Esophagus mucosa (tissue), 1 donor: ENCODE data around the gene RAB11FIP4. TPM values are rescaled to one million over a fixed set of nuclear protein-coding genes. Genes with fewer than 3 reads are reported as not detected.
A peak's percentile ranks its signal among the peaks of the same experiment; 100 is the strongest.

Source experiments
- ATAC-seq: fragments of 200-7000 bp; cut with Tn5 transposase; one replicate; pipeline ENCODE4 v1.9.1; 2020
- total RNA-seq: library from RNA; stranded (reverse); gene quantifications from one replicate; pipeline ENCODE4 v1.2.4, GENCODE V29; 2023
- donor health status: DM: yes; HTN: yes; CAD: no.

Gene RAB11FIP4
- total RNA-seq, 1 donor from 2014 or later = 10.3 TPM

DNA sequence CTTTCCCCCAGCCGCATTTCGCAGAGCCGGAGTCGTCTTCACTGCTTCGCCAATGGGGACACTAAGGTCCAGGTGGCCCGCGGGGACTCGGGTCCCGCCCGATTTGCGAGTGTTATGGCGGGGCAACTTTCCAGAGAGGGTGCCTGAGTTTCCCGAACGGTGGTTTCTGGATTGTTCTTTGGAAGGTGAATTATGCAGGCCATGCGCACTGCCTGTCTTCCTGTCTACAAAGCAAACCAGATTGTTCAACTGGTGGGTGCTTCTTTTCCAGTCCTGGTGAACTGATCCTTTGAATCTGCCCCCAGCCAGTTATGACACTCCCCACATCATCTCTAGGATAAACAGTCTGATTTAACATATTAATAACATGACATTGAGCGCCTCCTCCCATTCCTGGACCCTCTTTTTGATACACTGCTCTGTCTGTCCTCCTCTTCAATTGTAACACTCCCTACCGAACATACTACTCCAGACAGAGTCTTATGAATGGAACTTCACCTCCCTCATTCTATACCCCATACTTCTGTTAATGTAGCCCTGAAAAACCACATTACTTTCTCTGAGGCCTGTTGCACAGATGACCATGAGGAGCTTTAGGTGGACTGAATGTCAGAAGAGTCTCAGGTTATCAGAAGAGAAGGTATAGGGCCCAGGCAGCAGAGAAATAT, 159.0 kb downstream of the RAB11FIP4 start:
- ATAC-seq = no peak

DNA sequence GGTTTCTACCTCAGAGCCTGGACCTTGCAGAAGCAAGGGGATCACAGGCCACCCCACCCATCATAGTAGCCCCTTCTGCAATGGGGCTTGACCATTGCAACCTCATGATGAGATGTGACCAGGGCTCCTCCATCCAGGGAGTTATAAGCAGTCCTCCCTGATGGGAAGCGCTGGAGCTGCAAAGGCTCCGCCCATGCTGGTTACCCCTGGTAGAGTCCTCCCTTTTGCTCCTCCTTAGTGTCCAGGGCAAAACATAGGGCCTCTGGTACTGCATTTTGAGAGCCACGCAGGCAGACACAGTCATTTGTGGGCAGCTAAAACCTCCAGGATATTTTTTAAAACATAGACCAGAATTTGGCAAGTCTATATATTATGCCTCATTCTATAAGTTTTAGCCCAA, 161.1 kb downstream of the RAB11FIP4 start:
- ATAC-seq = no peak

DNA sequence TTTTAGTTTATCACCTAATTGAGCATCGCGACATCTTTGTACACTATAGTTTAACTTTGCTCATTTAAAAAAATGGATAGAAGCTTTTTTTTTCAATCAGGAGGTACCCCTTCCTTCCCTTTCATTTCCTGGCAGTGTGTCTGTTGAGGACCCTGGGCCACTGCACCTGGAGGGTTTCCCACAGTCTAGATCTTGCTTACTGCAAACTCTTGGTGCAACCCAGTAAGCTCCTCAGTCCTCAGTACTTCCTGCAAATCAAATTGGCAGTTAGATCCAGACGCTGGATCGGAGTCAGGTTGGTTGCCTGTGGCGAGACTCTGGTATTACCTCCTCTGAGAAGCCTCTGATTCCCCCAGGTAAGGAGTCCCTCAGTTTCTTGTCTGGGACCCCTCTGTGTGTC, 162.0 kb downstream of the RAB11FIP4 start:
- ATAC-seq = no peak

DNA sequence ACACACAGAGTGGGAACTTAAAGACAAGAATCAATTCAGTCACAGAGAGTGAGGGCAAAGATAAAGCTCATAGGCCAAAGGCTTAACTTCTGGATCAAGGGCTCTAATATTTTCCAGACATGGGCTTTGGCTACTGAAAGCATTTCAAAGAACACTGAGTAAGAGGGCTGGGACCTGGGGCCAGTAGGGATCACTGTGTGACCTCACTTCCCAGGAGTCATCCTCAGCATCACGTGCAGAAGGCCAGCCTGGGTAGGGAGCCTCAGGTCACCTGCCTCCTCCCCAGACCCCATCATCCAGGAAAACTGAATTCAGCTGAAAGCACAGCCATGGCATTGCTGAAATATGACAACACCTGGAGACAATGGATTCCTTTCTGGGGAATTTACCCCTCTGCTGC, 163.5 kb downstream of the RAB11FIP4 start:
- no peak for ATAC-seq

DNA sequence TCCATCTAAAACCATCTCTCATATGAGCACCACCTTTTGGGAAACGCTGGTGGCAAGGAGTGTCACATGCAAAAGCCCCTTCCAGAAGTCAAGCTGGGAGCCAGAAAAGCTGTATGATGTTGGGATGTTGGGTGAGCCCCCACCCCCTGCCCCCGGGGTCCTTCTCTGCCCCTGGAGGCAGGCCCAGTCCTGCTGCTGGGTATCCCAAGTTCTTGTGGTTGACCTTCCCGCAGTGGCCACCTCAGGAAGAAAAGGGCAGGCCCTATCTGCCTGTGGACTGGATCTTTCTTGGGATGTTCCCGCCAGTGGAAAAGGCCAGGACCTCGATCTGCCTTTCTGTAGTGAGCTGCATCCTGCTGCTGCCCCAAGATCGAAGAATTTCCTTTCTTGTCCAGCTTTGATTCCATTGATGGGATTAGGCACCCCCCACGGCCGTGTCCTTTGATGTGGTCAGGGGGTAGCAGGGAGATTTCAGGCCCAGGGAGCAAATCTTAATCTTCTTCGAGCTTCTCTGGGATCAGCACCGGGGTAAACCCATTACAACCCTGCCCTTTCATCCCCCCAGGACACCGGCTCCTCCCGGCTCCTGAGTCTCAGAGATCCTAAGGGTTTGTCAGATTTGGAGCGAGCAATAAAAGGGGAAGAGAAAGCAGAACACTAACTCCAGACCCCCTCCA, 165.6 kb downstream of the RAB11FIP4 start:
- no peak for ATAC-seq

DNA sequence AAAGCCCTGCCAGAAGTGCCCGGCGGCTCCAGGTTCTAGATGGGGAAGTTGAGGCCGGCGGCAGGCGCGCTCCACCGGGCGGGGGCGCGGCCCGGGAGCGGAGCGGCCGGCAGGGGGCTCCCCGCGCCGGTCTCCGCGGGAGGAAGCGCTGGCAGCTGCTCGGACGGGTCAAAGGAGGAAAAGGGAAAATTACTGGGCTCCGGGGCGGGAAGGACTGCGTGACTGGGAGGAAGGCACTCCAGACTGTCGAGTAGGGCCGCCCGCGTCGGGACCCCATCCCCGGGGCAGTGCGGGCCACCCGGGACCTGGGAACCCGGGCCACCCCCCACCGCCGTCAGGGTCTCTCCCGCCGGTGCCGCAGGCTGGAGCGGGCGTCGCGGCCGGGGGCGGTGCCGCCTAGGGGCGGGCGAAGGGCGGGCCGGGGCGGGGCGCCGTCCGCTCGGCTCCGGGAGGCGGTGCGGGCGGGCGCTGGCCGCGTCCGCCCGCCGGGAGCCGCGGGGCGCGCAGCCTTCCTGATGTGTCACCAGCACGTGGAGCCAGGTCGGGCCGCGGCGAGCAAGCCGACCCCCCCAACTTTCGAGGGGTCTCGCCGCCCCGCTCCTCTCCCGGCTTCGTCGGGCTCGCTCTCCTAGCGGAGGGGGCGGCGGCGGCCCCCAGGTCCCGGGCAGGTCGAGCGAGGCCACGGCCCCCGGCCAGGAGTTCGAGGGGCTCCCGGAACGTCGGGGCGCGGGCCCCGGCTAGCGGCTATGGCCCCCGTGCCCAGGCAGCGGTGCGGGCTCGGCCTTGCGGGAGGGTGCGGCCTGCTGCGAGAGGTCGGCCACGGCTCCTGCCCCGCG, 167.5 kb downstream of the RAB11FIP4 start:
- ATAC-seq = peak; percentile 86

DNA sequence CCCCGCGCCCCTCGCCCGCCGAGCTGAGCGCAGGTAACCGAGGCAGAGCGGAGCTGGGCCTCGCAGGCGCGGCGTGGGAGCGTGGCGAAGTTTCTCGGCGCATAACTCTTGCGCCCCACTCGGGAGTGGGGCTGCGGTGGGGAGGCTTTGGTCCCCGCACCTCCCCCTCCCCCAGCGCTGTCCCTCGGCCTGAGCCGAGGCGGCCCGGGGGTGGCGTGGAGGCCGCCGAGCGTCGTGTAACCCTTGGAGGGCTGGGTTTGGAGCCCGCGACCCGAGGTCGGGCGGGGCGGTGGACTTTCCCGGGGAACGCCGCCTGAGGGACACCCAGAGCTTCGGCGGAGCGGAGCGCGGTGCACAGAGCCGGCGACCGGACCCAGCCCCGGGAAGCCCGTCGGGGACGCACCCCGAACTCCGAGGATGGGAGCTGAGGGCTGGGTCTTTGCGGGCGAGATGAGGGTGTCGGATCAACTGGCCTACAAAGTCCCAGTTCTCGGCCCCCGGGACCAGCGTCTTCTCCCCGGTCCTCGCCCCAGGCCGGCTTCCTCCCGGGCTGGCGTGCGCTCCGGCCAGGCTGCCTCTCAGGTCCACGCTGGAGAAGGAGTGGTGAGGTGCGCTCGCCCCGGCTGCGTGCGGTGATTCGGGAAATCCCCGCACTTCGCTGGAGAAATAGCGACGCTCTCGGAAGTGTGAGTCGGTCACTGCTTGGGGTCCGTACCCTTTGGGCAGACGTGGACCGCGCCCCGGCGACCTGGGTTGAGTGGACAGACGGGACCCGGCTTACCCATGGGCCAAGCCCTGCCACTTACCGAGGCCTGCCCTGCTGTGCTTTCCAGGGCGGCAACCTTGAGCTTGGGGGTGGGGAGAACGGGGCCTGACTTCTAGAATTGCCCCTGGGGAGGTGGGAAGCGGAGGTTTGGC, 168.4 kb downstream of the RAB11FIP4 start:
- peak; percentile 39 for ATAC-seq

DNA sequence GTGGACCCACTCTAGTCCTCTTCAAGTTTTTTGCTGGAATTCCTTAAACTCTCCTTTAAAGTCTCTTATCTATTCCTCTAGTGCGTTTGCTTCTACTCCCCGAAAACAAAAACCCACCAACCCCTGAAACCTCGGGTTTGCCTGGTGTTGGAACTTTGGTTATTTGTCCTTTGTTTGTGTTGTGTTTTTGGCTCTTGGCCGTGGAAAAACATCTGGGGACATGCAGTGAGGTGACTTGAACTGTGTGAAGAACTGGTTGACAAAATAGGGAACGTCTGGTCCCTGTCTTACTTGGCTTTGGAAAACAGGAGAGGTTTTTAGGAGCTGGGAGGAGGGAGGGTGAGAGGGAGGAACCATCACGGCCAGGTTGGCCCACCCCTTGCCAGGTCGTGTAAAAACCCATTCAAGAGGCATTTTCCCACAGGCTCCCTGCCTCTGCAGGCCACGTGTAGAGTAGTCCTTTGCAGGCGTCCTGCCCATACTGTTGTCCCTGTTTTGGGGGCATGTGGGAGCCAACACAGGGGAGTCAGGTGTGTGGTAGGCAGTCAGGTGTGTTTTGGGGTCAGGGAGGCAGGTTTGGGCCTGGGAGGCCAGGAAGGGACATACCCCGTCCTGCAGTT, 169.3 kb downstream of the RAB11FIP4 start:
- peak; percentile 23 for ATAC-seq

DNA sequence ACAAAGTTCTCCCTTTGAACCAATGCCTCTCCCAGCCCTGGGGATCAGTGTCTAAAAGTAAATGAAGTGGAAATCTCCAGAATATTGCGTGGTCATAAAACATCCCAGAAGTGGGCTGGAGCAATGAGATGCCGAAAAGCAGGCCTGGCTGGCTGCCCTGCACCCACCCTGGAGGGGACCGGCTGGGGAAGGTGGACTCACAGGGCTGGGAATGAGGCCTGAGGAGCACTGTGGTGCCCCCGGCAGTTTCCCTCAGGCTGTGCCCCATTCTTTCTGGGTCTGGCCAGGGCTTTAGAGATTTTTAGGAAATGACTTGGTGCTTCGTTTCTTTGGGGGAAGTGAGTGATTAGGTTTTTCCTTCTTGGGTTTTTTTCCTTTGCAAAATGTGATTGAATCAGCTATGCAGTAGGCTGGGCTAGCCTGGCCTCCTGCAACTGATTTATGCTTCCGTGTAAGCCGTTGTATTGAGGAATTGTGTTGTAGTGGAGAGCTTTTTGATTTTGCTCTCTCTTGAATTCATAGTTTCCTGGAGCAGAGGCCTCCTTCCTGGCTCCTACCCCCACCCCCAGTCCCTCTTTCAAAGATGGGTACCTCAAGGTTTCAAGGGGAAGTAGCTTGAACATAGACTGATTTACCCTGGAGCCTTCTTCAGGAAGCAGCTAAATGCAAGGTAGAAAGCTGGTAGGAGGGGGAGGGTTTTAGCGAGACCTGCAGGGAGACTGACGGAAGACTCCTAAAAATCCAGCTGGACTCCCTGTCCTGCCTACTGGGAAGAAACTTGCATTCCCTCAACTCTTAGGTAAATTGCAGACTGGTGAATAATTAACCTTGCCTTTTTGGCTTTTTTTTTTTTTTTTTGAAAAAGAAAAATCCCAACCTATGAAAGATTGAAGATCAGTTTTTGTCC, 170.2 kb downstream of the RAB11FIP4 start:
- no peak for ATAC-seq

DNA sequence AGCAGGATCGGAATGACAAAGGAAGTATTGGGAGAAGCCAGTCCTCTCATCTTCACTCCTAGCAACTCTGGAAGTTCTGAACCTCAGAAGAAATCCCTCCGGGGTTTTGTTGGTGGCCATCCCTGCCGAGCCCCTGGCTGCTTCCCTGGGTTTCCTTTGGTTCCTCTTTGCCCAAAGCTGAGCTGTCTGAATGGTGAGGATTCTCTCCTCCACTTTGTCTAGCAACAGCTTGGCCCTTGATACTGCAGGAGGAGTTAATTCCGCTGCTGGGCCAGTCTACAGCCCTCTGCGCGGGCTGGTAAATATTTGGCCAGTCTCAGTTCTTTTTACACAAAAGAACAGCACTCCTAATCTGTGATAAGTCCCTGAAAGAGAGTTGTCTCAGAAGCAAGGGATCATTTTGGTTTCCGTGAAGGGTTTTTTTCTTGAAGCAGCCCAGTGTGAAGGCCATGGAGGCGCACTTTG, 170.9 kb downstream of the RAB11FIP4 start:
- ATAC-seq = no peak

DNA sequence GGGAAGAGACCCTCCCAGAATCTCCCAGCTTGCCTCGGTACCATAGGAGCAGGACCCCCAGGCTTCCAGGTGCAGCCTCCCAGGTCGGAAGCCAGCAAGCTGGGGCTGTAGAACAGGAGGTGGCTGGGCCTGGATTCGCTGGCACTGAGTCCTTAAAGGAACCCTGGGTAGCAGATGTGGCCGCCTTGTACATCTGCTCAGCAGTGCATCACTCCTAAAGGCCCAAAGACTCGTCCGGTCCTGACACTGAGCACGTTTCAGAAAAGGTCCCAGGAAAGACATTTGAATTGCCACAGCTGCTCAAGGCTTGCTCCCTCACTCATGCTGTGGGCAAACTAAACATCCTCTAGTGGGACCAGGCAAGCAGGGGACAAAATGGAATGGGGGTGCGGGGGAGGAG, 172.8 kb downstream of the RAB11FIP4 start:
- ATAC-seq = no peak

DNA sequence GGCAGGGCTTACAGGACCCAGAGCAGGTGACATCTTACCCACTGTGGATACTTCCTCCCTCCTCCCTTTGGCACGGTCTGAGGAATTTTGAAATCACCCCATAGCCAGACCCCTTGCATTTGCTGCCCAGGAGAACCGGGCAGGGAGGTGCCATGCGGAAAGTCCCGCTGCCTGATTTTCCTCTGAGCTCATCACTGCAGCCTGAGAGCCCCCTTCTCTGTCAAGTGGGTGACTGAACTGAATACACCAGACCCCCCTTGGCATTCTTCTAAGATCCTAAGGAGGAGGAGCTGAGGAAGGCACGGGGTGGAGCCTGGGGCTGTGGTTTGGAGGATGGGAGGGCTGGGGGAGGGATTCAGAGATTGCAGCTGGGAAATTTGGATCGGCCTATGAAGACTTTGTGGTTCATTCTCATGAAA, 173.4 kb downstream of the RAB11FIP4 start:
- ATAC-seq = no peak

DNA sequence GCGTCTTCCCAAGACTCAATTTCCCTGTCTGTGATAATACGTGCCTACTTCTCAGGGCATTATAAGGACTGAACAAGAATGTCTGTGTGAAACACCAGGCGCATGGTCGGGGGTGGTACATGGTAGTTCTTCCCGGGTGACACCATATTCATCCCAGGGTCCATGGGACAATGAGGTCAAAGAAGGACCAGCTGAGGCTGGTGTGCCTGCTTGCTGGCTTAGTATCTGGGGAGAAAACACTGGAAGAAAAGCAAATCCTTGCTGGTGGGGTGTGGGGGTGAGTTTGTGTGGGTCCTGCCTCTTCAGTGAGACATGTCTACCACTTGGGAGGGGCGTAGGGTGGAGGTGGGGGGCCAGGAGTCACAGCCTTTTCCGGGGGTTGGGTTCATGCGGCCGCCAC, 174.2 kb downstream of the RAB11FIP4 start:
- ATAC-seq = no peak

DNA sequence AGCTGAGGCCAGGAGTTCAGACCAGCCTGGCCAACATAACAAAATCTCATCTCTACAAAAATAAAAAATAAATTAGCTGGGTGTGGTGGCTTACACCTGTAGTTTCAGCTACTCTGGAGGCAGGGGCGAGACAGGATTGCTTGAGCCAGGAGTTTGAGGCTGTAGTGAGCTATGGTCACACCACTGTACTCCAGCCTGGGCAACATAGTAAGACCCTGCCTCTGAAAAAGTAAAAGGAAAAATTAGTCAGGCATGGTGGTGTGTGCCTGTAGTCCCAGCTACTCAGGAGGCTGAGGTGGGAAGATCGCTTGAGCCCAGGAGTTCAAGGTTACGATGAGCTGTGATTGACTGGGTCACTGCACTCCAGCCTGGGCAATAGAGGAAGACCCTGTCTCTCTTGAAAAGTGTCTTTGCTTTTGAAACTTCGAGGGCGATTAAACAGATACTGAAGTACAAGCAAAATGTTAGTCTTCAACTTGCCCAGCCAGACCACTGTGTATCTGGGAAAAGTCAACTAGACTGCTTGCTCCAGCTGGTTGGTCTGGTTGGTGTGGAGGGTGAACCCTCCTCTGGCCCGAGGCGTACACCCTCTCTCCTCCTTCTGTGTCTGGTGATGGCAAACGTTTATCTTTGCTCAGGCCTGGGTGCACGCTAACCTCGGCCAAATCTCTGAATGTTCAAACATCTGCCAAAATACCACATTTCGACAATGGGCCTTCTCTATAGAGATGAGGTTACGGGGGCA, 174.9 kb downstream of the RAB11FIP4 start:
- peak; percentile 31 for ATAC-seq

DNA sequence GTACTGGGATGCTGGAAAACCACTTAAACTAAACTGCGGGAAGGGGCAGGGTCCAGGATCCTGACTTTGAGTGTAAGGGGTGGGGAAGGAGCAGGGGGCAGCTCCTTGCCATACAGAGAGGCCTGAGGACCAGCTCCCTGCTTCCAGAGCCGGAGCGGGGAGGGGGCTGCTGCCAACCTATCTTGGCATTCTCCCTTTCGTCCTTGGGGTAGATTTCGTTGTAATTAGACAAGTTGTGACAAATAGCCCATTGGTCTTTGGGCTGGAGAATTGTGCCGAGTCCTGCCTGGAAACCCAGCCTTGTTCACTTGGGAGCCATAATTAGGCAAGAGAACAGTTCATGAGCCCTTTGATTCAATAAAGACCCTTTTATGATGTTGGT, 175.5 kb downstream of the RAB11FIP4 start:
- no peak for ATAC-seq

DNA sequence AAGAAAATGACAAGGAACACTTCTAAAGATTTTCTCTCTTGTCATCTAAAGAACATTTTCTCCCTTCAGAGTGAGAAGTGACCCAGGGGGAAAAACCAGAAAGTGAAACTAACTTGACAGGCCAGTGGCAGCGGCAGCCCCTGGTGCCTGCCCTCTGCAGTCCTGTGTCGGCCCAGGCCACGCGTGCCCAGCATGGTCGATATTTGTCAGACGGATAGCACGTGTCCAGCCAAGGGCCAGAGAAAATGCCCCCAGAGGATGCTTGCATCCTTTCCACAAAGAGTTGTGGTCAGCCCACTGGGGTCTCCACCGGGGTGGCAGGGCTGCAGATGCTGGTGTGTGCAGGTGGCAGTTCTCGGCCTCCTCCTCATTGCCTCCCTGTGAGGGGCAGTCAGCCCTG, 176.6 kb downstream of the RAB11FIP4 start:
- no peak for ATAC-seq

DNA sequence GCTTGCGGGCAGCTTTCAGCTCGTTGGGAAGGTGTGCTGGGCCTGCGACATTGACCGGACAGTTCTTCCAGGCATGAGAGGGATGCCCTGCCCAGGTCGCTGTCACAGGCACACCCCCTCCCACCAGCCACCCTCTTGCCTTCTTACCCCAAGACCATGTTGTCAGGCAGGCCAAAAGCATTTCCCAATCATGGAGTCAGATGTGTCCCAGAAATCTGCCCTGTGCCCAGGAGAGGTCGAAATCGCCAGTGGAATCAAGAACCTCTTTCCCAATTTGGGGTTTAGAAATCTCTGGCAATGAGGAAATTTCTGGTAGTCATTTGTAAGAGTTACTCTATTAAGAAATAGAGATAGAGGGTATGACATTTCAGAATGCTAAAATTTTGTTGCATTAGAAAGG, 177.1 kb downstream of the RAB11FIP4 start:
- ATAC-seq = no peak

DNA sequence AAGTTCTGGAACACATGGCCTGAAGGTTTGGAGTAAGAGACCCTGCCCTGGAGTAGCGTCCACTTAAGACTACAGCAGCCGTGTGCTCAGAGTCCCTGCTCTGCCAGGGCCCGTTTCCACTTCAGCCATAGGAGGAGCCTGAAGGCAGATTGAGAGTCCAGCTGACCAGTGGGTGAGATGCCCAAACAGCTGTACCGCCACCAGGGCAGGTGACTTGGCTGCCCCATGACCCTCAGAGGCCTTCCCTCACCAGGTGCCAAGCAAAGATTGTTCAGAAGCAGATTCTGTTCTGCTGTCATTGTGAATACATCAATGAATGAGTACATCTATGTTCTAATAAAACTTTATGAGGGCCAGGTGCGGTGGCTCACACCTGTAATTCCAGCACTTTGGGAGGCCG, 178.8 kb downstream of the RAB11FIP4 start:
- ATAC-seq = no peak

DNA sequence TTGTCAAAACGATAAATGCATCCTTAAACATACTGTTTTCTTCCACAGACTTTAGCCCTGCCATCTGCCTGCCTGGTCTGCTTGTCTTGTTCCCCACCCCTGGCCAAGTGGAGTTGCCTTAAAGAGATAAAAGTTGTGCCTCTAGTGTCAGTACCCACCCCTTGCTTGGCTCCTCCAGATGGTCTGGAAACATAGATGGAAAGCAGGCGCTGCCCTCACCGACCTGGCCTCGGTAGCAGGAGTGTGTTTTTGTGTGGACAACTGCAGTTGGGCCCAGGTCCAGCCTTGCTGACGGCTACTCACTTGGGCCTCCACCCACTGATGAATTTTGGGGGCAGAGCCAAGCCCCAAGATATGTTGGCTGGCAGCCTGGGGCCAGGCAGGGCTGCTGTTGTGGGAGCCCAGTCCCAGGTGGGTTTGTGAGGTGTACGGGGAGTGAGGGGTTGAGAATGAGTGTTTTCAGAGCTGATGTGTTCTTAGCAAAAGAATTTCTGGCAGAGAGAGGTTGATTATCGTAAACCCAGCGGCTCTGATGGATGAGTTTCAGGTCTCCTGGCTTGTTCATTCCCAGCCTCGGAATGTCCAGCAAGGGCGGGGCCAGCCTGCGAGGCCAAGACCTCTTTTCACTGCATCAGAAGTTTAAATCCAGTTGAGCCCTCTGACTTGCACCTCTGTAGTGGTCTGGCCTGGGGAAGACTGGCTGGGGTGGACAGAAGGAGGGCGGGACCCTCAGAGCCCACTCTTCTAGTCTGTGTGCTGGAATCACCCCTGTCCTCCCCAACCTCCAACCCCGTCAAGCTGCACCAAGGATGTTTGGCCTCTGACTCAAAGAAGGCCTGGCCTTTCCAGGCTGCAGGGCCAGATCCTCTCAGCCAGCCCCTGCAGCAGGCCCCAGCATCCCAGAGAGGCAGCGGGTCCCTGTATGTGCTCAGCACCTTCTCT, 179.7 kb downstream of the RAB11FIP4 start:
- ATAC-seq = peak; percentile 8
